GM19455 (cell line): Measurements from ENCODE around the gene DNAH17.

Experiments
- ATAC-seq: cut with Tn5 transposase; IDR thresholded peaks from one replicate; pipeline ENCODE4 v1.9.1; 2021; ENCODE audit not compliant: unreplicated experiment

The DNAH17 gene

DNA sequence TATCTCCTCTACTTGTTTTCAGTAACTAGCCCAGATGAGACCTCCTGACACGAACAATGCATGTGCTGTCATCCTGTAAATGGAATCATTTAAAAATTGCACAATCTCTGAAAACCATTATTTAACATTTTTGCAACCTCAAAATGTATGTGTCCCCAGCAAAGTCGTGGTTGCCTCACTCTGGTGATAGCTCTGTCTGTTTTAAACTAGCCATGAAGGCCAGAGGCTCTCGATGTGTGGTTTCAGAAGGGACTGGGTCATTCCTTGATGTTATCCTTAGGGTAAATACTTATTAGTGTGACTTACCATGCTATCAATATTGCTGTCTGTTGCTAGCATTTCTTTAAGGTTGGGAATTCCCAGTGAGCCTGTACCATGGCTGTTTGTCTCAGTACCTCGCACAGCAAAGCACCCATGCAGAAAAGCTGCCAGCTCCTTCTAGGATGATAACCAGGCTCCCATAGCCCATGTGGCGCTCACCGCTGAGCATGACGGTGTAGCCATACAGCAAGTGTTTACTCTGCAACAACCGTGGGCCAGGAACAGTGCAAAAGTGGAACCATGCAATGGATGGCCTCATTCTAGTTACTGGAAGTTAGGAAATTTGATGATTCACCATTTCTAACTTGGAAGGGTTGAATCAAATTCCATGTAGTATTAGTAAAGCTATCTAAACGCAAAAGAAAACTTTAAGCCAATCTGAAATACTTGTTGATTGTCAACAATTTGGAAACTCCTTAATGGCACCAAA is 201.6 kb downstream of the DNAH17 start:
- ATAC-seq: no peak

DNA sequence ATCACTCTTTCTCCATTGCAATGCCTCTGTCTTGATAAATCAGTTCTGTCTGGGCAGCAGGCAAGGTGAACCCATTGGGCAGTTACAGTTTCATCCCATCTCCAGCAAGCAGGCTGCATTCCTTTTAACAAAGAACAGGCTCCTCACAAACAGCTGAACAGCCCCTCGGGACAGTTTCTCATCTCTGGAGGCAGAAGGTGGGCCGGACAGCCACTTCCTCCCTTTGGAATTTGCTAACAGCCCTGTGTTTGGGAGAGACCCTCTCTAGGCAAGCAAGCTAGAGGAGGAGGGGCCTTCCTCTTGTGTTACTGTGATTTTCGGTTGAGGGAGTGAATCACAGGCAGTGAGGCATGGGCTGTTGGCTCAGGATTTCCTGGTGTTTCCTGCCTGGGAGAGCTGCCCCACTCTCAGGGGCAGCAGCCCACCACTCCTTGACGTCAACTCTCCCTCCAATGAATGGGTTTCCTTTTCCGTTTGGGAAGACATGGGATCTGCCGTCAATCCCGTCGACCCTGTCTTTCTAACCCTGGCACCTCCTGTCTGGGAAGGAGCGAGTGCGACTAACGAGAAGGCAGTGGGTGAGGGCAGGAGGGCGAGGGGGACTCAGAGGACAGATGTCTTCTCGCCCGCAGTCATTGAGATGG is 202.4 kb downstream of the DNAH17 start:
- no peak for ATAC-seq

DNA sequence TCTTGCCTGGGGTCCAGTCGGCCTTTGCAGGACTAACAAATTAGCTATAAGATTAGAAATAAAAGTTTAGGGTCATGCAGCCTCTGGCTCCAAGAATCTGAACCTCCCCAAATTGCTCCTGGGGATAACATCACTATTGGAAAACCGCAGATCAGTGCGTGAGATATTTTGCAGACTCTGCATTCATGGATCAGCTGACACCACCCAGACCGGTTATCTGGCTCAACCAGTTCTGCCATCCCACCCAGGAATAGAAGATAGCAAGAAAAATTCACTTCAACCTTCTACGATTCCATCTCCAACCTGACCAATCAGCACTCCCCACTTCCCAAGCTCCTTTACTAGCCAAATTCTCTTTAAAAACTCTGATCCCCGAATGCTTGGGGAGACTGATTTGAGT is 203.0 kb downstream of the DNAH17 start:
- ATAC-seq: no peak
